PC-9 (cell line): ENCODE measurements around the gene C6orf15. TPM values are rescaled to one million over a fixed set of nuclear protein-coding genes. Genes with fewer than 3 reads are reported as not detected.

ENCODE experiments used
- BruUV-seq: library from RNA; stranded (reverse); fragments of 400-500 nt; replicated peaks from 2 replicates; lab custom pipeline; 2021; lab: Mats Ljungman, UMichigan
- CTCF ChIA-PET: fragments of 300-600 bp; sonication (Branson Sonifier 250); formaldehyde crosslinking; loops from one replicate; lab custom pipeline; 2022; ENCODE audit warnings: antibody characterized with exemption; lab: Charles Lee
- POLR2A ChIA-PET: fragments of 300-600 bp; sonication (Branson Sonifier 250); formaldehyde crosslinking; loops from one replicate; lab custom pipeline; 2022; ENCODE audit warnings: antibody characterized with exemption; ENCODE audit not compliant: unreplicated experiment; lab: Charles Lee
- DNase-seq, 2 experiments: peaks; one replicate each; pipeline versions ENCODE4 v3.0.0 to v3.0.0-alpha.2; 2015 to 2022; ENCODE audit warnings: mixed read lengths in 1 of 2
- H2AFZ ChIP-seq: fragments of 200-600 bp; sonication (generic); 2 replicates; pipeline ENCODE4 v1.8.1; 2017; ENCODE audit warnings: antibody characterized with exemption
- H3F3A ChIP-seq: fragments of 200-600 bp; sonication (generic); 2 replicates; pipeline ENCODE4 v1.8.1; 2017; ENCODE audit warnings: antibody characterized with exemption, mild to moderate bottlenecking, low read depth; ENCODE audit not compliant: insufficient read depth
- H3K27ac ChIP-seq: fragments of 200-600 bp; sonication (generic); 2 replicates; pipeline ENCODE4 v1.6.1; 2016; ENCODE audit warnings: mixed run types
- H3K27me3 ChIP-seq: fragments of 200-600 bp; sonication (generic); 2 replicates; pipeline ENCODE4 v1.6.1; 2016; ENCODE audit warnings: low read depth, mixed run types; ENCODE audit not compliant: insufficient read depth
- H3K36me3 ChIP-seq: fragments of 200-600 bp; sonication (generic); 2 replicates; pipeline ENCODE4 v1.6.1; 2016; ENCODE audit warnings: low read depth, mixed run types
- H3K4me1 ChIP-seq: fragments of 200-600 bp; sonication (generic); replicated peaks from 2 replicates; pipeline ENCODE4 v1.6.1; 2016; ENCODE audit warnings: mixed run types; ENCODE audit not compliant: insufficient read depth
- H3K4me2 ChIP-seq: fragments of 200-600 bp; sonication (generic); 2 replicates; pipeline ENCODE4 v1.6.1; 2017; ENCODE audit warnings: mixed run types
- H3K4me3 ChIP-seq: fragments of 200-600 bp; sonication (generic); 2 replicates; pipeline ENCODE4 v1.6.1; 2016; ENCODE audit warnings: mixed run types
- H3K79me2 ChIP-seq: fragments of 200-600 bp; sonication (generic); 2 replicates; pipeline ENCODE4 v1.6.1; 2017; ENCODE audit warnings: low read depth, mixed run types
- H3K9me2 ChIP-seq: fragments of 200-600 bp; sonication (generic); 2 replicates; pipeline ENCODE4 v1.8.1; 2017; ENCODE audit warnings: mild to moderate bottlenecking; ENCODE audit not compliant: insufficient read depth
- H3K9me3 ChIP-seq: fragments of 200-600 bp; sonication (generic); 2 replicates; pipeline ENCODE4 v1.8.1; 2016; ENCODE audit warnings: low read depth; ENCODE audit not compliant: insufficient read depth
- H4K20me1 ChIP-seq: fragments of 200-600 bp; sonication (generic); 2 replicates; pipeline ENCODE4 v1.8.1; 2017; ENCODE audit not compliant: insufficient read depth
- EZH2 ChIP-seq: fragments of 200-600 bp; sonication (generic); IDR thresholded peaks from 2 replicates; pipeline ENCODE4 v1.8.0; 2017; ENCODE audit warnings: antibody characterized with exemption, low read depth
- intact Hi-C: fragments of 100-400 bp; cut with micrococcal nuclease; formaldehyde crosslinking; loops from one replicate; pipeline ENCODE4 v1.10.0; 2022; ENCODE audit not compliant: unreplicated experiment
- total RNA-seq: library from RNA; stranded (reverse); gene quantifications from 2 replicates; pipeline ENCODE4 v1.2.3, GENCODE V29; 2021
- TF ChIP-seq, protein P1 (sequence below): fragments of 200-600 bp; sonication (generic); conservative IDR thresholded peaks from 2 replicates; pipeline ENCODE4 v1.6.1; 2017; ENCODE audit warnings: mixed run types, antibody characterized with exemption, mild to moderate bottlenecking, moderate library complexity

Gene C6orf15
- total RNA-seq, 1 experiment from 2014 or later, result 21.6 TPM

DNA sequence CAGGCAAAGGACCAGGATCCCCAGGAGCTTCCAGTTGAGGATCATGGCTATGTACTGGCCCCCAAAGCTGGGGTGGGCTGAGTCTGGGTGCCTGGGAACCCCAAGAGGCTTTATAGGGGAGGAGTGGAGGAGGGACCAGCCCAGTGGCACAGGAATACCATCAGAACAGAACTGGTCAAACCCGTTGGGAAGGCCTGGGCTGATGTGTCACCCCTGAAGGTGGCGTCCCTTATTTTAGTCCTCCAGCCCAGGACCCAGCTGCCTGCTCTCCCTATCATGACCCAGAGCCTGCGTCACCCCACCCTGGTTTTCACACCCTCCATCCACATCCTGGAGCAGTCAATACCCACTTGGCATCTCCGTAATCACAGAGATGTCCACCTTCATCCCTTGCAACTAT is 26.6 kb upstream of the C6orf15 start, which contains the start of gene PSORS1C2:
Gene PSORS1C2 (minus strand): TSS at position 85 of the 400 bp plus-strand sequence. CDS start 40 bp downstream, at position 45.
- no peak within 1 kb of the TSS for H3K4me2 ChIP-seq
- no peaks in the 10 kb centered on the region; the same call in 1 of the 2 replicates for H3F3A ChIP-seq
- no peak within 1 kb of the TSS for H2AFZ ChIP-seq
- H4K20me1 ChIP-seq, result no peaks in the 10 kb centered on the region
- H3K9me3 ChIP-seq, result no peaks in the 10 kb centered on the region
- H3K4me3 ChIP-seq, result no peak within 1 kb of the TSS
- H3K79me2 ChIP-seq, result no peaks in the 10 kb centered on the region
- H3K27me3 ChIP-seq, result no peaks in the 10 kb centered on the region
- TF ChIP-seq, protein P1, sequence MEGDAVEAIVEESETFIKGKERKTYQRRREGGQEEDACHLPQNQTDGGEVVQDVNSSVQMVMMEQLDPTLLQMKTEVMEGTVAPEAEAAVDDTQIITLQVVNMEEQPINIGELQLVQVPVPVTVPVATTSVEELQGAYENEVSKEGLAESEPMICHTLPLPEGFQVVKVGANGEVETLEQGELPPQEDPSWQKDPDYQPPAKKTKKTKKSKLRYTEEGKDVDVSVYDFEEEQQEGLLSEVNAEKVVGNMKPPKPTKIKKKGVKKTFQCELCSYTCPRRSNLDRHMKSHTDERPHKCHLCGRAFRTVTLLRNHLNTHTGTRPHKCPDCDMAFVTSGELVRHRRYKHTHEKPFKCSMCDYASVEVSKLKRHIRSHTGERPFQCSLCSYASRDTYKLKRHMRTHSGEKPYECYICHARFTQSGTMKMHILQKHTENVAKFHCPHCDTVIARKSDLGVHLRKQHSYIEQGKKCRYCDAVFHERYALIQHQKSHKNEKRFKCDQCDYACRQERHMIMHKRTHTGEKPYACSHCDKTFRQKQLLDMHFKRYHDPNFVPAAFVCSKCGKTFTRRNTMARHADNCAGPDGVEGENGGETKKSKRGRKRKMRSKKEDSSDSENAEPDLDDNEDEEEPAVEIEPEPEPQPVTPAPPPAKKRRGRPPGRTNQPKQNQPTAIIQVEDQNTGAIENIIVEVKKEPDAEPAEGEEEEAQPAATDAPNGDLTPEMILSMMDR, result no peak
- no peak for TF ChIP-seq EZH2
- BruUV-seq, result no TSS peak
- POLR2A ChIA-PET, result interaction anchor here (0.6 kb wide), 1 partner anchor 421 kb away, joined by 3 read pairs; no protein-coding TSS in a partner anchor
- H3K36me3 ChIP-seq, result no peaks in the 10 kb centered on the region
- no peak within 1 kb of the TSS for H3K27ac ChIP-seq
- no peaks in the 10 kb centered on the region for H3K9me2 ChIP-seq
- CTCF ChIA-PET, result interaction anchor here (0.7 to 1.6 kb wide), 2 partner anchors 49 to 53 kb away, joined by 3 to 4 read pairs; no protein-coding TSS in a partner anchor
- peak in 1 of 2 experiments; percentile 55 for DNase-seq
- no peaks in the 10 kb centered on the region for H3K4me1 ChIP-seq
- intact Hi-C loops, result loop anchor here (5.0 kb wide), 1 partner anchor 228 kb away; no protein-coding TSS in a partner anchor

DNA sequence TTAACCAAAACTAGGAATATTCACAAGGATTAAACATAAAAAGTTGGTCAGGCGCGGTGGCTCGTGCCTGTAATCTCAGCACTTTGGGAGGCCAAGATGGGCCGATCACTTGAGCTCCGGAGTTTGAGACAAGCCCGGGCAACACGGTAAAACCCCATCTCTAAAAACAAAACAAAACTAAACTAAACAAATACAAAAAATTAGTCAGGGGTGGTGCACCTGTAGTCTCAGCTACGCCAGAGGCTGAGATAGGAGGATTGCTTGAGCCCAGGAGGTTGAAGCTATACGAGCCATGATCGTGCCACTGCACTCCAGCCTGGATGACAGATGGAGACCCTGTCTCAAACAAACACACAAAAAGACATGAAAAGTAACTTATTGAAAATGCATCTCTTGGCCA is 23.3 kb upstream of the C6orf15 start:
- H2AFZ ChIP-seq, result no peak overlapping the region
- no peaks in the 10 kb centered on the region for H4K20me1 ChIP-seq
- CTCF ChIA-PET, result no interaction called here
- no peaks in the 10 kb centered on the region for H3K9me3 ChIP-seq
- no peaks in the 10 kb centered on the region for H3K36me3 ChIP-seq
- BruUV-seq, result no TSS peak
- H3K4me3 ChIP-seq, result no peak overlapping the region
- no peak overlapping the region for H3K4me2 ChIP-seq
- intact Hi-C loops, result loop anchor here (5.0 kb wide), 1 partner anchor 232 kb away; no protein-coding TSS in a partner anchor
- no peak overlapping the region for H3K27ac ChIP-seq
- H3K4me1 ChIP-seq, result no peaks in the 10 kb centered on the region
- no peaks in the 10 kb centered on the region for H3K79me2 ChIP-seq
- no peaks in the 10 kb centered on the region for H3K9me2 ChIP-seq
- TF ChIP-seq, protein P1, result no peak
- TF ChIP-seq EZH2, result no peak
- no peaks in the 10 kb centered on the region for H3K27me3 ChIP-seq
- no peaks in the 10 kb centered on the region for H3F3A ChIP-seq
- no peak for DNase-seq
- POLR2A ChIA-PET, result no interaction called here

DNA sequence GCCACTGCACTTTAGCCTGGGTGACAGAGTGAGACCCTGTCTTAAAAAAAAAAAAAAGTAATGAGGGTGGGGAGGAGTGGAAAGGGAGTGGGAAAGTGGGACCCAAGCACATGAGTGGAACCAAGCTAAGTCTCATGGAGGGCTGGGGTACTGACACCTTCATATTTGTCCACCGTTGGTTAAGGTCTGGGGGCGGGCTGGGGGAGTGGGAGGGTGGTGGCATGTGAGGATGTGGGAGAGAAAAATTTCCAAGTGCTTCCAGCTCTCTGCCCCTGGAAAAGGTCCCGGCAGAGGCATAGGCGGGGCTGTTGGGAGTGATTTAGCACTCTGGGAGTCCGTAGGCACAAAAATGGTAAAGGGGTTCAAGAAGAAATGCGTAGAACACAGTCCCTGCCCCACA is 20.4 kb upstream of the C6orf15 start:
- H3K9me3 ChIP-seq, result no peaks in the 10 kb centered on the region
- CTCF ChIA-PET, result no interaction called here
- no peak overlapping the region for H3K4me3 ChIP-seq
- no peaks in the 10 kb centered on the region for H3K36me3 ChIP-seq
- H3K79me2 ChIP-seq, result no peaks in the 10 kb centered on the region
- no peak overlapping the region for H3K4me2 ChIP-seq
- no peak overlapping the region for H2AFZ ChIP-seq
- TF ChIP-seq, protein P1, result no peak
- TF ChIP-seq EZH2, result no peak
- no peak for DNase-seq
- POLR2A ChIA-PET, result no interaction called here
- intact Hi-C loops, result no loop called here
- no peak overlapping the region for H3K27ac ChIP-seq
- no peaks in the 10 kb centered on the region for H4K20me1 ChIP-seq
- BruUV-seq, result no TSS peak
- no peaks in the 10 kb centered on the region for H3K4me1 ChIP-seq
- H3K27me3 ChIP-seq, result no peaks in the 10 kb centered on the region
- no peaks in the 10 kb centered on the region for H3K9me2 ChIP-seq
- no peaks in the 10 kb centered on the region for H3F3A ChIP-seq
